AG08396 (cell line): Measurements from ENCODE around the gene LARP1.
"Not testable (repeated sequence)": the region's sequence is repeated elsewhere in the genome, so short reads cannot be mapped to it uniquely, and the experiment has no call there.

Experiments used
- DNase-seq: peaks from one replicate; pipeline ENCODE4 v3.0.0; 2012; ENCODE audit warnings: low spot score, mixed read lengths

Gene LARP1

DNA sequence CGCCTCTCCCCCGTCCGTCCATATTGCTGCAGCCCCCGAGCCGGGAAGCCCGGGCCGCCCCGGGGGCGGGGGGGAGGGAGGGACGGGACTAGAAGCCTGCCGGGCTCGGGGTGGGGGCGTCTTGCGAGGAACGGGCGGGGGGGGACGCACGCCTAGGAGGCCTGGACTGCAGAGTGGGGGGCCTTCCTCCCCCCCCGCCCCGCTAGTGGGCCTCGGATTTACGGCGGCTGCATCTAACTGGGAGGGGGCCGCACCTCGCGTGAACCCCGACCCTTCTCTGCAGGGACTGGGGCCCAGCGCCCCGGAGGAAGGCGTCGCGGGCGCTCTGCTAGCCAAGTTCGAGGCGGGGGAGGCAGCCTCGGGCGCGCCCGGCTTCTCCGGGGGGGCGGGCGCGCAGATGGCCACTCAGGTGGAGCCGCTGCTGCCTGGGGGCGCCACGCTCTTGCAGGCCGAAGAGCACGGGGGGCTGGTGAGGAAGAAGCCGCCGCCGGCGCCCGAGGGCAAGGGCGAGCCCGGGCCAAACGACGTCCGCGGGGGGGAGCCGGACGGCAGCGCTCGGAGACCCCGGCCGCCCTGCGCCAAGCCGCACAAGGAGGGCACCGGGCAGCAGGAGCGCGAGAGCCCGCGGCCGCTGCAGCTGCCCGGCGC is at the start of gene LARP1:
LARP1 (plus strand) TSS at position 17 of the 648 bp plus-strand sequence; CDS start at position 398, 381 bp downstream.
- no peak for DNase-seq

DNA sequence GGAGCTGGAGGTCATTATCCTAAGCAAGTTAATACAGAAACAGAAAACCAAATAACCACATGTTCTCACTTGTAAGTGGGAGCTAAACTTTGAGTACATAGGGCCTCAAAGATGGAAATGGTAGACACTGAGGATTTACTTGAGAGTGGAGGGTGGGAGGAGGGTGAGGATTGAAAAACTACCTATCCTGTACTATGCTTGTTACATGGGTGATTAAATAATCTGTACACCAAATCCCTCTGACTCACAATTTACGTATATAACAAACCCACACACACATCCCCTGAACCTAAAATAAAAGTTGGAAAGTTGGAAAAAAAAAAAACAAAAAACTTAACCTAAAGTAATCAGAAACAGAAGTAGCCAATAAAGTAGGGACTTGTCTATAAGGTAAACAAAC is 48.8 kb upstream of the LARP1 start:
- DNase-seq: no peak

DNA sequence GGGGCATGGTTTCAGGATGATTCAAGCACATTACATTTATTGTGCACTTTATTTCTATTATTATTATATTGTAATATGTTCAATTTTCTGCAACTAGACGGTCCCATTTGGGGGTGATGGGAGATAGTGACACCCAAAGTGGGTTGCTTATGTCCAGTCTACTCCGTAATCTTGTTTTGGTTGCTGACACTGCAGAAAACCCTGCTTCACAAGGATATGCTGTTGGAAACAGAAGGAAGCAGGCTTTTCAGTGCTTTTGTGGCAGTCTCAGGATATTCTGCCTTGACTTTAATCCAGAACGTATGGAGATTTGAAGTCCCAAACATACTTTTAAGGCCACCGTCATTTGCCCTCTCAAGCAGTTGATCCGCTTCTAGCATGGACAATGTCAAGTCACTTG is 47.5 kb upstream of the LARP1 start:
- no peak for DNase-seq

DNA sequence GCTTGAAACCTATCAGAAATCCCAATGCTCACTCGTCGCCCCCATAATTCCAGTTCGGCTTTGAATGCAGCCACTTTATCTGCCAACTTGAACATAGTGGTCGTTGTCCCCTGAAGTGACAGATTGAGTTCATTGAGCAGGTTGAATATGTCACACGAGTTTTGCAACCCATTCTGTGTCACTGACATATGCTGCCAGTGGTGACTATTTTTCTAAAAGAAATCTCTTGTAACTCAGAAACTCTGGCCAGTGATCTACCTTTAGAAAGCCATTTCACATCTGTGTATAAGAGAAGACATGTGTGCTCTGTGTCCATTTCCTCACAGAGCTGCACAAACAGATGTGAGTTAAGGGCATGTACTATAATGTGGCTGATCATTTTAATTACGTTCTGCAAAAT is 47.0 kb upstream of the LARP1 start:
- no peak for DNase-seq

DNA sequence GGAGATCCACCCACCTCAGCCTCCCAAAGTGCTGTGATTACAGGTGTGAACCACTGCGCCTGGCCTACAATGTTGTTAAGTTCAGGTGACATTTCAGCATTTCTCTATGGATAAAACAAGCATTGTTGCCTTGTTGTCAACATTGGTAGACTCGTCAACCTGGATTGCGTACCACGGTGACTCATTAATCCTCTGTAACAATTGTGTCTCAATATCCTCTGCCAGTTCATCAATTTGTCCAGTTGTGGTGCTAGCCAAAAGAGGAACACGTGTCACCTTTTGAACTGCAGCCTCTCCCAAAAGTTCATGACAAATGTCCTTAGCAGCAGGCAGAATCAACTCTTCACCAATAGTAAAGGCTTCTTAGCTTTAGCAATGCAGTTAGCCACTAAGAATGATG is 46.3 kb upstream of the LARP1 start:
- no peak for DNase-seq

DNA sequence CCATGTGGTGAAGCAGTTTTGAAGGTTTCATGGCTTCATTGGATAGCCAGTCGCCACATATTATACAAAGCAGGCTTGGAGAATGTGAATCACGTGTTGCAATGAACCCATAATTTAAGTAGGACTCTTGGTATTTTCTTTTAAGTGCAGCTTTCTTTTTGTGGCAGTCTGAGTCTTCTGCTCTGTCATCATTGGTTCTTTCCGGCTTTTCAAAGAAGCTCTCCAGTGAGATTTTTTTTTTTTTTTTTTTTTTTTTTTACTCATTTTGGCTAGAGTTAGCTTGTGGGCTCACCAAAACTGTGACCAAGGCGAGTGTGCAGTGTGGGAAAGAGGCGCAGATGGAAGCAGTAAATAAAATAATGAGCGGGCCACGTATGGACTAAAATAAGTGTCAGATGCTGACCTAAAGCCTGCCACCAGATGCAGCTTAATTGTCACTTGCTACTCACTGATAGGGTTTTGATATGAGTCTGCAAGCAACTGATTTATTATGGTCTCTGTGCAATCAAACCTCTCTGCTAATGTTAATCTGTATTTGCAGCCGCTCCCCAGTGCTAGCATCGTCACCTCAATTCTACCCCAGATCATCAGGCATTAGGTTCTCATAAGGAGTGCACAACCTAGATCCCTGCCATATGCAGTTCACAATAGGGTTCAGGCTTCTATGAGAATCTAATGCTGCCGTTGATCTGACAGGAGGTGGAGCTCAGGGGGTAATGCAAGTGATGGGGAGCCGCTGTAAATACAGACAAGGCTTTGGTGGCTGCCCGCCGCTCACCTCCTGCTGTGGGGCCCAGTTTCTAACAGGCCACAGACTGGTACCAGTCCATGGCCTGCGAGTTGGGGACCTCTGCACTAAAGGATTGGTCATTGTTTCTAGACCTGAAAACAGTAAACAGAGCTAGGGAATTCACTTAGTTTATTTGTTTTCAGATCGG is 45.5 kb upstream of the LARP1 start:
- no peak for DNase-seq

DNA sequence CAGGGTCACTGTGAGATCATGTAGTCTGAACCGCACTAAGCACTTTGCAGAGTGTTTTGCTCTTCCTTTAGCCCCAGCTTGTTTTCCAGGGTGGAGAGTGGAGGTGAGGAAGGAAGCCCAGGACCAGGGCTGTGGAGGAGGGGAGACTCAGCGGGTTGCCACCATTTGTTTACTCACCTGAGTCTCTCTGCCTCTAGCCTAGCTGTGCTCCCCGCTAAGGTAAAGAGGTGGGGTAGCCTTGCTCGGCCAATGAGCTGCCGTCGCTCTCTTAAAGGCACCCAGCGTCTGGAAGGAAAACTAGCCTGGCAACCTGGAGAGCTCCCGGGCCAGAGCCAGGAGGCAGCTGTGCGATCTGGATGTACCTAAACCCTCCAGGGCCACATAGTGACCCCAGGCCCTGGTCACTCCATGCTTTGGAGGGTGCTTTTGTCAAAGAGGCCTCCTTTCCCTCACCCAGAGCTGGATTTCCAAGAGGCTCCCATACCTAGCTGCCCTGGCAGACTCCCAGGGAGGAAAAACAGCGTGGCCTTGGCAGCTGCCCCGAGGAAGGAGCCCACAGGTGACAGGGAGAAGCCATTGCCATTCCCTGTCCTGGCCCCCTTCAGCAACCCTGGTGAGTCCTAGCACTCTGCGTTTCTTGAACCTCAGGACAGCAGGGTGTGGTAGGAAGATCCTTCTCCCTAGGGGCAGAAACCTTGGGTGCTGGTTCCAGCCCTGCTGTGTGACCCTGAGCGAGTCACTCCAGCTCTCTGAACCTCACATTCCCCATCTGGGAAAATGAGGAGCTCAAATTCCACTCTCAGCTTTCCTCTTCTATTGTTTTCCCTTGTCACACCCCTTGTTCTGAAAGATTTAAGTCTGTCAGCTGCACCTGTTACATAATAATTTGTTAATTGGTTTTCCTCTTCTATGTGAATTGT is 42.4 kb upstream of the LARP1 start:
- no peak for DNase-seq

DNA sequence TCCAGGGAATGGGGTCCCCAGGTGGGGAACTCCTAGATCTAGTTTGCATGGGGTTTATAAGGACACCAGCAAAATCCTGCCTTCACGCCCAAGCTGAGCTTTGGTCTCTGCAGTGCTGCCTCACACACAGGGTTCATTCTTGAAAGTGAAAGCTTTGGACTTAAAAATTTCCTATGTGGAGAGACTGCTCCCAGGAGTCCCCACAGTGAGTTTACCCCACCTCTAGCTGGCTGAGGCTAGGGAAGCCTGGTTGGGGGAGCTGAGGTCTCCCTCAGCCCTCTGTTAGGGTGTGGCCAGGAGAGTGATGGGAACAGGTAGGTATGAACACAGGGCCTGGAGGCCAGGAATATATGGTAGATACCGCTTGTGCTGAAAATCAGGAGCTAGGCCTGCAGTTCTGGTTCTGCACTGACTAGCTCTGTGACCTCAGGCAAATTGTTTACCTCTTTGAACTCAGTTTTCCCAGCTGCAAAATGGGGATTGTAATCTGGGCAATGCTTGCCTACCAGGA is 41.5 kb upstream of the LARP1 start:
- DNase-seq: no peak

DNA sequence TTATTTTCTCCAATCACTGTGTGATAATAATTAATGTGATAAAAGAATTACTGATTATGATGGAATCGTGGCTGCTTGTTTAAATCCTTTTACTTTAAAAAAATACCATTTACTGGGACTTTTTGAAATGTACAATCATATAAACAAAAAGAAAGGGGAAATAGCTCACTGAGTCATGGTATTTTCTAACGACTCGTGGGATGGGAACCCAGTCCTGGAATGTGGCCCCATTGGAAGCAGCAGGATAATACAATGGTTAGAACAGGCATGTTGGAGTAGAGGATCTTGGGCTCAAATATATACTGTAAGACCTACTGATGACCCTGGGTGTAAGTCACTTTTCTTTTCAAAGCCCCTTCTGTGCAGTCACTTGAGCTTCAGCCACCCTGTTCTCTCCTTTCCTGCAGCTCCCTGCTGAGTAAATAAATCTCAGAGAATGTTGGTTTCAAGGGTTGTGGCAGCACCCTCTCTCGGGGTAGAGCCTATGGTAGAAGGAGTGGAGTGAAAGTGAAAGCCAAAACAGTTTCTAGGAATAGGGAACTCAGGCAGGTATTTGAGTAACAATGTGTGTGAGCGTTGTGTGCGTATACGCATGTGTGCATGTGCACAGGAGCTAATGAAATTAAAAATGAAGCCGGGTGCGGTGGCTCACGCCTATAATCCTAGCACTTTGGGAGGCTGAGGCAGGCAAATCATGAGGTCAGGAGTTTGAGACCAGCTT is 40.8 kb upstream of the LARP1 start:
- DNase-seq: peak; percentile 56

DNA sequence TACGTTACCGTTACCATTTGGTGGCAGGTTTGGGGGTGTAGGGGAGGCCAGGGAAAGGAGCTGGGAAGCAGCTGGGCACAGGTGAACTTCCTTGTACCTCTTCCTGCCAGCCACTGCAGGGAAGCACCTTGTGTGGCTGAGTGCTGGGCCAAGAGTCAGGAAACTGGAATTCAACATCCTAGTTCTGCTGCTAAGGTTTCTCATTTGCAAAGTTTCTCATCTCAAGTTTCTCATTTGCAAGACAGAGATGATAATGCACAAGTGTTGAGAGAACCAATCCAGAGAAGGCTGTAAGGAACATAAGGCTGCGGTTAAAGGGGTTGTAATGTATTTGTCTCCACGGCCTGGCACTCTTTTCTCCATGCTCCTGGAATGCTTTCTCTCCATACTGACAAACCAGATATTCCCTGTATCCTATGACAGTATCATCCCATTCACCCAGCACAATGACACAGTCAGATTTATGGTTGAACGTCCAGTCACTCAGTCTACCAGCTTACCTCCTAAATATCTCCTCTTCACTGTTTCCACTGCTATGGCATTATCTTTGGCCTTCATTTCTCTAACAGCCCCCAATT is 33.6 kb upstream of the LARP1 start:
- DNase-seq: no peak

DNA sequence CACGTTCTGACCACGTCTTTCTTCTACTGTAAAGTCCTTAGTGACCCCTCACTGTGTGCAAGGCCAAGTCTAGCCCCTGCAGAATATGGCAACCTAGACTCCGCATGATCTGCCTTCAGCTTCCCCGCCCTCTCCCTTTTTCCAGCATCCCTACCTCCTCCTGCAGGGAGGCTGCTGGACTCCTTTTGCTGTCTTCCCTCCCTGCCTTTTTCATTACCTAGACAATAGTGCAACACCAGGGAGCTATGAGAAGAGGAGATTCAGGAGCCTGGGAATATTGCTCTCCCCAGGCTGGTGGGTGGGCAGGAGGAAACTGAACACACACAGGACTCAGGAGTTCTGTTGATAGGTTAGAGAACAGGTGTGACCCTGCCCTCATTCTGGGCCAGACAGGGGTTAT is 33.1 kb upstream of the LARP1 start:
- no peak for DNase-seq

DNA sequence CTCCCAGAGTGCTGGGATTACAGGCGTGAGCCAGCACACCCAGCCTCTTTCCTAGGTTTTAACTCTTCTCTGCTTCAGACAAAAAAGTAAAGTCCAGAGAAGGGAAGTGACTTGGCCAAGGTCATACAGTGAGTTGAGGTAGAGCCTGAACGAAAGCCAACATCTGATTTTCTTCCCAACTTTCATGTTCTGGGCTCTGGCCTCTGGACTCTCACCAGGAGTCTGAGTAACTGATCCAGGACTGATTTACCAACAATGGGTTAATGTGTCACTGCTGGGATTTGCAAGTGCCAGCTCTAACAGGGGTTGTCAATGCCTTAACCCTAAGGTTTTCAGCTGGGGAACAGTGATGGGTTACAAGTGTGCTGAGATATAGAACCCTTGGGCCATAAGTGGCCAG is 32.2 kb upstream of the LARP1 start:
- DNase-seq: no peak

DNA sequence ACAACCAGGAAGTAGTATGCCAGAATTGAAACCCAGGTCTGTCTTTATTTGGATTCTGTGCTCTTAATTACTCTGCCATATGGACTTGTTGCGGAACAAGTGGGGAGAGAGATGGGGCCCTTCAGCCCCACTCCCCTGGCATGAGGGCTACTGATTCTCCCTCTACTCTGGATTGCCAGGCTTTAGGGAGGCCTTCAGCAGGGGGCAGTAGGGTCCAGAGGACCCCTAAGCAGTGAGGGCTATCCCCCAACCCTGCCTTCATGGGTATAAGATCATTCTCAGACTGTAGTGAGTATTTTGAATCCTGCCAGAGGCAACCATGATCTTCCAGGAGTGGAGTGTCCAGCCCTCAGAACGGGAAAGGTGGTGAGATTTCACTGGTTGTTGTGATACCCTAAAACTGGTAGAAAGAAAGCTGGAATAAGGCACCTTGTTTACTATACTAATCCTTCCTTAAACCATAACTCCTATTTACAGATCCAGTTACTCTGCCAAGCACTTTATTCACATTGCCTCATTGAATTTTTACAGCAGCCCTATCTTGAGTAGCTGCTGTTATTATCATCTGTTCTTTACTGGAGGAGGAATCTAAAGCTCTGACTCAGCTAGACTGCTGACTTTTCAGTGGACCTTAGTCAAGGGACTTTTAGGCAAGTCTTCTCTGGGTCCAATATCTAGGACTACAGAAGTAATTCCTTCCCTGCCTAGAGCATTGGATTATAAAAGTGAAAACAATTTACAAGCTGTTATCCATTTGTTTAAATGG is 31.3 kb upstream of the LARP1 start:
- DNase-seq: peak; percentile 37

DNA sequence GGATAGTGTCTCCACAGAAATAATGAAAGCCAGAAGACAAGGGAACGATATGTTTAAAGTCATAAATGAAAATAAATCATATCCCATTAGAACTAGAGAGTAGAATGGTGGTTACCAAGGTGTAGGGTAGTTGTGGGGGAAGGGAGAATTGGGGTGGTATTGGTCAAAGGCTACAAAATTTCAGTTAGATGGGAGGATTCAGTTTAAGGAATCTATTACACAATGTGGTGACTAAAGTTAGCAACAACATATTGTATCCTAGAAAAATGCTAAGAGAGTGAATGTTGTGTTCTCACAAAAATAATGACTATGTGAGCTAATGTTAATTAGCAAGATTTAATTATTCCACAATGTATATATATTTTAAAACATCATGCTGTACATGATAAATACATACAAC is 27.8 kb upstream of the LARP1 start:
- DNase-seq: no peak

DNA sequence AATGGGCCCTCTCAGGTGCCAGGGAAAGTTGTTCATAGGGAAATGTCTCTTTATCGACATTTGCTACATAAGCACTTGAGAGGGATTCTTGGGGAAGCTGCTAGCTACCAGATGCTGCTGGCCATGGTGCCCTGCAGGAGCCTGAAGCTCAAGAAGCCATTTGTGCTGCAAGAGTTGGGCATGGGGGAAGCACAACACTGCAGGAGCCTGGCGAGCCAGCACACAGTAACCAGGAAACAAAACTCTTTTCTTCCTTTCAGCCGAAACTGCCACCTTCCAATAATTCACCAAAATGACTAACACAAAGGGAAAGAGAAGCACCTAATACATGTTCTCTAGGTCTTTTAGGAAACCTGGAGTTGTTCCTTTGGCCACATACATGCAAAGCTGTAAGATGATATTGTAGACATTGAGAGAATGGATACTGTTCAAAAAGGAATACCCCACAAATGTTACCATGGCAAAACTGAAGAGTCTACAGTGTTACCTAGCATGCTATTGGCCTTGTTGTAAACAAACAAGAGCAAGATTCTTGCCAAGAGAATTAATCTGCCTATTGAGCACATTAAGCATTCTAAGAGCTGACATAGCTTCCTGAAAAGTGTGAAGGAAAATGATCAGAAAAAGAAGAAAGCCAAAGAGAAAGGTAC is 26.1 kb upstream of the LARP1 start:
- no peak for DNase-seq

DNA sequence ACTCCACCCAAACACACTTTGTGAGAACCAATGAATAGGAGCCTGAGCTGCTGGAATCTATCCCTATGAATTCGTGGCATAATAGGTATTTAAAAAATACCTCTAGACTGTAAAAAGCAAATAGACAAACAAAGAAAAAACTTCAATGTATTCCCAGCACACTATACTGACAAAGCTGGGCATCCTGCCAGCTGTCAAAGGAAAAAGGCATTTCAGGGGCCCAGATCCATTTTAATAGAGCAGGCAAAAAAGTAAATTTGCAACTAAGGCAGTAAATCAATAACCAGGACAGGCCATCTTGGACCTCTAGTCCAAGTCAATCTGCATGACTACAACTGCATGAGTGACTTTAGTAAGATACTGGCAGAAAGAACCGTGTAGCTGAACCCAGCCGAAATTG is 25.6 kb upstream of the LARP1 start:
- no peak for DNase-seq

DNA sequence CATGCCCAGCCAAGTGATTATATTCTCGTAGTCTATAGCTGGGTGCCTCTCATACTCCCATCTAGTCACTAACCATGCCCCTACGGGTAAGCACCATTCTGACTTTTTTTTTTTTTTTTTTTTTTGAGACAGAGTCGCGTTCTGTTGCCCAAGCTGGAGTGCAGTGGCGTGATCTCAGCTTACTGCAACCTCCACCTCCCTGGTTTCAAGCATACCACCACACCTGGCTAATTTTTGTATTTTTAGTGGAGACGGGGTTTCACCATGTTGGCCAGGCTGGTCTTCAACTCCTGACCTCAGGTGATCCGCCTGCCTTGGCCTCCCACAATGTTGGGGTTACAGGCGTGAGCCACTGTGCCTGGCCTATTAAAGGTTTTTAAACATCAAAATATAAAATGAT is 24.4 kb upstream of the LARP1 start:
- not testable (repeated sequence) for DNase-seq

DNA sequence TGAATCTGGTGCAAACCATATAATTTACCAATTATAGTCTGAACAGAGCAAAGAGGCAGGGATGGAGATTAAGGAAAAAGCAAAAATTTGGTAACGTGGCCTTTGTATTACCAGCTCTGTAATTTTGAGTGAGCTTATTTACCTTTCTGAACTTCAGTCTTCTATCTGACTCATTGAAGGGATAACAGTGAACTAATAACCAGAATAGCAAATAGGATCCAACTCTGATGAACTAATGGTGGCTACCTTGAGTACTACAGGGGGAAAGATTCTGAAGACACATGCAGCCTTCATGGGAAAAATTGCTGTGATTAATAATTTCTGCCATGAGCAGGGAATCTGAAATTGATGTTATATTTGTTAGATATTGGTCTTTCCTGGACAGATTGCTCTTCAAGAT is 23.0 kb upstream of the LARP1 start:
- DNase-seq: no peak

DNA sequence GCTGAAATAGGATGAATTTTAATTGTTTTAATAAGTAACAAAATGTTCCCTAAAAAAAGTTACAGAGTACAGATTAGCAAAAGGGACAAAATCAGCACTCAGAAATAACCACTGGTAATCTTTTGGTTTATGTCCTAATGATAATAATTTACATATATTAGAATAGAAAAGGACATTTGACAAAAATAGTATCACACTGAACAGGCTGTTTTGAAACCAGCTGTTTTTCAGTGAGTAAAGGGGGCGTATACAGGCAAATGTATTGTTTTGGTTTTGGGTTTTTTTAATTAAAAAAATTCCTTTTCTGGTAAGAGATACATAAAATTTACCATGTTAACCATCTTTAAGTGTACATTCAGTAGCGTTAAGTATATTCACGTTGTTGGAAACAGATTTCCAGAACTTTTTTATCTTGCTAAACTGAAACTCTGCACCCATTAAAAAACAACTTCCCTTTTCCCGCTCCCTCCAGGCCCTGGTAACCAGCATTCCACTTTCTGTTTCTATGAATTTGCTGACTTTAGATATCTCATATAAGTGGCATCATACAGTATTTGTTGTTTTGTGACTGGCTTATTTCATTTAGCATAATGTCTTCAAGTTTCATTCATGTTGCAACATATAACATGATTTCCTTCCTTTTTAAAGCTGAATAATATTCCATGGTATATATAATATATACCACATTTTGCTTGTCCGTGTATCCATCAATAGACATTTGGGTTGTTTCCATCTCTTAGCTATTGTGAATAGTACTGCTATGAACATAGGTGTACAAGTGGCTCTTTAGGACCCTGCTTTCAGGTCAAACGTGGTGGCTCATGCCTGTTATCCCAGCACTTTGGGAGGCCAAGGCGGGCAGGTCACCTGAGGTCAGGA is 20.6 kb upstream of the LARP1 start:
- no peak for DNase-seq
